T-cell (primary cell): ENCODE results near the gene PPP2R5C. TPM values are rescaled to one million over a fixed set of nuclear protein-coding genes. Genes with fewer than 3 reads are reported as not detected.
"Not testable (repeated sequence)": the region's sequence is repeated elsewhere in the genome, so short reads cannot be mapped to it uniquely, and the experiment has no call there.

Experiments used
- ATAC-seq, 4 experiments: fragments of 200-7000 bp in 3 of 4; fragments of 150-1000 bp in 1 of 4; cut with Tn5 transposase; replicated peaks in 1 of 4; 1 replicate in 3 of 4; 2 replicates in 1 of 4; pipeline ENCODE4 v1.10.0; 2021; ENCODE audit warnings: moderate library complexity in 3 of 4, mild to moderate bottlenecking in 2 of 4, moderate number of reproducible peaks in 1 of 4
- CTCF ChIA-PET, 2 donors: fragments of 300-600 bp; sonication (Branson Sonifier 250); formaldehyde crosslinking; loops; one replicate each; lab custom pipeline; 2022; ENCODE audit warnings: antibody characterized with exemption in 2 of 2; lab: Charles Lee
- POLR2A ChIA-PET, 2 donors: fragments of 300-600 bp; sonication (Branson Sonifier 250); formaldehyde crosslinking; loops; one replicate each; lab custom pipeline; 2022; ENCODE audit warnings: antibody characterized with exemption in 2 of 2; lab: Charles Lee
- DNase-seq, 35 experiments: peaks; one replicate each; pipeline versions ENCODE4 v3.0.0 to v3.0.0-alpha.2; 2013 to 2023
- H3K27ac ChIP-seq: one replicate; pipeline ENCODE4 v1.5.1; 2013; ENCODE audit warnings: low read length
- H3K27me3 ChIP-seq, 2 experiments: replicated peaks in 1 of 2; 1 replicate in 1 of 2; 2 replicates in 1 of 2; pipeline versions ENCODE4 v1.6.1 to v1.7.0; 2013; ENCODE audit warnings: low read length in 1 of 2, mixed read lengths in 1 of 2; ENCODE audit not compliant: control insufficient read depth in 2 of 2, insufficient read depth in 2 of 2; ENCODE audit errors: extremely low read depth in 1 of 2
- H3K36me3 ChIP-seq, 2 donors: 1 replicate in 1 of 2; 2 replicates in 1 of 2; pipeline versions ENCODE4 v1.6.1 to v1.7.0; 2013; ENCODE audit warnings: low read length in 1 of 2; ENCODE audit not compliant: control insufficient read depth in 2 of 2, insufficient read depth in 1 of 2; ENCODE audit errors: extremely low read depth in 1 of 2
- H3K4me1 ChIP-seq, 2 experiments: 1 replicate in 1 of 2; 2 replicates in 1 of 2; pipeline versions ENCODE4 v1.6.1 to v1.7.0; 2013; ENCODE audit warnings: low read length in 2 of 2, mixed read lengths in 1 of 2; ENCODE audit not compliant: insufficient read depth in 2 of 2, control insufficient read depth in 1 of 2; ENCODE audit errors: extremely low read depth in 1 of 2
- H3K4me3 ChIP-seq, 2 donors: 1 replicate in 1 of 2; 2 replicates in 1 of 2; pipeline versions ENCODE4 v1.5.1 to v1.7.0; 2013; ENCODE audit warnings: mild to moderate bottlenecking in 2 of 2, low read length in 1 of 2, moderate library complexity in 1 of 2; ENCODE audit not compliant: control insufficient read depth in 1 of 2; ENCODE audit errors: extremely low read depth in 1 of 2
- H3K9me3 ChIP-seq: 2 replicates; pipeline ENCODE4 v1.7.0; 2013
- H3K27ac Mint-ChIP-seq, 2 donors: one replicate each; pipeline ENCODE4 v1.8.0; 2020 to 2021; ENCODE audit warnings: mild to moderate bottlenecking in 2 of 2, mixed read lengths in 2 of 2
- H3K27me3 Mint-ChIP-seq, 2 donors: one replicate each; pipeline ENCODE4 v1.8.0; 2021 to 2022; ENCODE audit warnings: mixed read lengths in 2 of 2
- H3K36me3 Mint-ChIP-seq: one replicate; pipeline ENCODE4 v1.8.0; 2021; ENCODE audit warnings: mixed read lengths
- H3K4me1 Mint-ChIP-seq, 3 donors: one replicate each; pipeline ENCODE4 v1.8.0; 2020 to 2022; ENCODE audit warnings: mixed read lengths in 3 of 3, mild to moderate bottlenecking in 1 of 3
- H3K4me3 Mint-ChIP-seq, 3 donors: one replicate each; pipeline ENCODE4 v1.8.0; 2020 to 2022; ENCODE audit warnings: mild to moderate bottlenecking in 3 of 3, mixed read lengths in 3 of 3, moderate library complexity in 3 of 3
- H3K9me3 Mint-ChIP-seq, 3 donors: one replicate each; pipeline ENCODE4 v1.8.0; 2020 to 2022; ENCODE audit warnings: mixed read lengths in 3 of 3
- WGBS: methylation state at CpG from one replicate; pipeline ENCODE4 v1.1.5; 2013; ENCODE audit warnings: missing lambda C conversion rate; ENCODE audit not compliant: insufficient coverage; 5-methylcytosine and 5-hydroxymethylcytosine counted together
- total RNA-seq, 35 experiments: library from RNA in 6 of 35; stranded (reverse) in 6 of 35; fragments of 120-200 nt in 1 of 35; gene quantifications; one replicate each; pipeline versions ENCODE4 v1.2.1 to v1.2.4 and lab custom pipeline; 2013 to 2026

Gene PPP2R5C
- total RNA-seq (100 to 1,000 TPM; 435 to 627 (median 489) TPM), total RNA-seq (lab: John Stamatoyannopoulos, UW) (140 to 686 (median 385) reads per million in 29 experiments)
- 569 TPM for total RNA-seq (2013)

- peaks cover 32 to 47% (median 40%) of the 10 kb centered on the region in 3 donors for H3K4me1 Mint-ChIP-seq
- ATAC-seq = peak; percentile 71 to 75 (median 74)
- CTCF ChIA-PET = interaction anchor here in 1 of 2 donors (0.7 to 2.4 kb wide), 10 partner anchors 9 to 336 kb away, joined by 3 to 37 read pairs (median 10); no protein-coding TSS in a partner anchor
- H3K27me3 Mint-ChIP-seq = no peaks in the 10 kb centered on the region
- H3K27ac Mint-ChIP-seq = peak within 1 kb of the TSS; percentile 80 to 83
- H3K36me3 Mint-ChIP-seq = peaks cover 29% of the 10 kb centered on the region
- peak within 1 kb of the TSS; percentile 78 to 96 for H3K4me3 ChIP-seq
- H3K4me1 ChIP-seq = peaks cover 2 to 26% of the 10 kb centered on the region in 2 experiments
- DNase-seq = peak; percentile 77 to 92 (median 84)
- H3K9me3 Mint-ChIP-seq = no peaks in the 10 kb centered on the region
- no peaks in the 10 kb centered on the region for H3K9me3 ChIP-seq
- WGBS = under 1% methylated on average over 57 of the region's 110 CpGs
- H3K27ac ChIP-seq = peak within 1 kb of the TSS; percentile 91
- H3K27me3 ChIP-seq = no peaks in the 10 kb centered on the region
- POLR2A ChIA-PET = interaction anchor here (0.7 to 1.6 kb wide), 14 partner anchors 30 to 320 kb away, joined by 3 to 24 read pairs (median 4); no protein-coding TSS in a partner anchor
- H3K4me3 Mint-ChIP-seq = peak within 1 kb of the TSS; percentile 88 to 91 (median 89)
- peaks cover 0 to 16% of the 10 kb centered on the region in 2 donors for H3K36me3 ChIP-seq
These were observed at the start of gene PPP2R5C for GRCh38 chr14:101761032-101761880. PPP2R5C (plus strand) TSS chr14:101761709; CDS start chr14:101761894, 185 bp downstream.

DNA sequence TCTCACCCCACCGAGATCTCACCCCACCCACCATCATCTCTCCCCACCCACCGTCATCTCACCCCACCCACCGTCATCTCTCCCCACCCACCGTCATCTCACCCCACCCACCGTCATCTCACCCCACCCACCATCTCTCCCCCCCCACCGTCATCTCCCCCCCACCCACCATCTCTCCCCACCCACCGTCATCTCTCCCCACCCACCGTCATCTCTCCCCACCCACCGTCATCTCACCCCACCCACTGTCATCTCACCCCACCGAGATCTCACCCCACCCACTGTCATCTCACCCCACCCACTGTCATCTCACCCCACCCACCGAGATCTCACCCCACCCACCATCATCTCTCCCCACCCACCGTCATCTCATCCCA is 49.7 kb upstream of the PPP2R5C start:
- H3K9me3 Mint-ChIP-seq, H3K27ac Mint-ChIP-seq, H3K4me3 Mint-ChIP-seq, H3K36me3 Mint-ChIP-seq, CTCF ChIA-PET, H3K27me3 Mint-ChIP-seq, POLR2A ChIA-PET, H3K27me3 ChIP-seq, H3K36me3 ChIP-seq, DNase-seq, H3K4me3 ChIP-seq, H3K9me3 ChIP-seq, ATAC-seq: not testable (repeated sequence)
- Histone ChIP-seq H3K4me1 (peaks cover 9 to 79% of the 10 kb centered on the region in 2 experiments), H3K27ac (peak overlapping the region; percentile 92)
- peaks cover 25 to 53% (median 42%) of the 10 kb centered on the region in 3 donors for H3K4me1 Mint-ChIP-seq
- WGBS = no CpG with 5 or more reads among the region's 12 CpGs

- H3K4me1 ChIP-seq = peaks cover 5 to 79% of the 10 kb centered on the region in 2 experiments
- H3K36me3 ChIP-seq, H3K27me3 ChIP-seq, H3K36me3 Mint-ChIP-seq, H3K27me3 Mint-ChIP-seq, POLR2A ChIA-PET, H3K27ac Mint-ChIP-seq, H3K9me3 ChIP-seq, ATAC-seq, H3K4me3 ChIP-seq, H3K9me3 Mint-ChIP-seq, CTCF ChIA-PET, H3K27ac ChIP-seq, H3K4me3 Mint-ChIP-seq: not testable (repeated sequence)
- WGBS = 81% methylated on average over 8 of the region's 15 CpGs
- peaks cover 20 to 52% (median 40%) of the 10 kb centered on the region in 3 donors for H3K4me1 Mint-ChIP-seq
- DNase-seq = peak in 2 of 35 experiments; percentile 15 to 50
These were observed 49.2 kb upstream of the PPP2R5C start for GRCh38 chr14:101712341-101712740.

GRCh38 chr14:101713091-101713490 is 48.4 kb upstream of the PPP2R5C start:
- peak in 16 of 35 experiments; percentile 25 to 68 (median 42) for DNase-seq
- H3K36me3 ChIP-seq, H3K27me3 ChIP-seq, H3K9me3 ChIP-seq, H3K27ac ChIP-seq, H3K27ac Mint-ChIP-seq, POLR2A ChIA-PET, H3K27me3 Mint-ChIP-seq, H3K9me3 Mint-ChIP-seq, ATAC-seq, CTCF ChIA-PET, H3K36me3 Mint-ChIP-seq, H3K4me3 Mint-ChIP-seq, H3K4me3 ChIP-seq: not testable (repeated sequence)
- WGBS = 41% methylated on average over 4 of the region's 11 CpGs
- H3K4me1 Mint-ChIP-seq = peaks cover 15 to 50% (median 37%) of the 10 kb centered on the region in 3 donors
- H3K4me1 ChIP-seq = peaks cover 0 to 79% of the 10 kb centered on the region in 2 experiments

DNA sequence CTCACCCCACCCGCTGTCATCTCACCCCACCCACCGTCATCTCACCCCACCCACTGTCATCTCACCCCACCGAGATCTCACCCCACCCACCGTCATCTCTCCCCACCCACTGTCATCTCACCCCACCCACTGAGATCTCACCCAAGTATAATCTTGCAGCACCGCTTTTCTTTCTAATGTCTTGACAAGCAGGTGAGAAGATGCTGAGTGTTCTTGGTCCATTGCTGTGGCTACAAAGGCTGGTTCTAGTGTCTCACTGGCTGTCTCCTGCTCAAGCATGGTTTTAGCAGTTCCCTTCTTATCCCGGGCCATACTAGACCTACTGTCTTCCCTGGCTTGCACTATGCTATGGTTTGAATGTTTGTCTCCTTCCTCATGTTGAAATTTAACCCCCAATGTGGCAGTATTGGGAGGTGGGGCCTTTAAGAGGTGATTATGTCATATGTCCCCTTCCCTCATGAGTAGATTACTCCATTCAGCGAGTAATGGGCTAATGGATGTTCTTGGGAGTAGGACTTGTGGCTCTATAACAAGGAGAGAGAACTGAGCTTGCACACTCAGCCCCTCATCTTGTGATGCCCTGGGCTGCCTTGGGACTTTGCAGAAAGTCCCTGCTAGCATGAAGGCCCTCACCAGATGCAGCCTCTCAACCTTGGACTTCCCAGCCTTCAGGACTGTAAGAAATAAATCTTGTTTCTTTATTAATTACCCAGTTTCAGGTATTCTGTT is 47.7 kb upstream of the PPP2R5C start:
- Histone ChIP-seq H3K27me3 (no peaks in the 10 kb centered on the region), H3K27ac (peak overlapping the region; percentile 98), H3K36me3 (no peaks in the 10 kb centered on the region), H3K9me3 (no peaks in the 10 kb centered on the region), H3K4me1 (peaks cover 0 to 79% of the 10 kb centered on the region in 2 experiments), H3K4me3 (no peak overlapping the region)
- ChIA-PET POLR2A (no interaction called here), CTCF (no interaction called here)
- peaks cover 0 to 3% (median 0%) of the 10 kb centered on the region in 3 donors for H3K9me3 Mint-ChIP-seq
- peaks cover 16 to 50% (median 34%) of the 10 kb centered on the region in 3 donors for H3K4me1 Mint-ChIP-seq
- ATAC-seq (peak in 2 of 4 experiments; percentile 33 to 50), DNase-seq (peak in 26 of 35 experiments; percentile 2 to 79 (median 52))
- no peaks in the 10 kb centered on the region for H3K36me3 Mint-ChIP-seq
- H3K4me3 Mint-ChIP-seq = no peak overlapping the region
- no CpG with 5 or more reads among the region's 7 CpGs for WGBS
- H3K27ac Mint-ChIP-seq = peak overlapping the region; percentile 35 to 47
- H3K27me3 Mint-ChIP-seq = no peaks in the 10 kb centered on the region

- Histone ChIP-seq H3K27me3 (no peaks in the 10 kb centered on the region), H3K36me3 (no peaks in the 10 kb centered on the region), H3K9me3 (no peaks in the 10 kb centered on the region), H3K27ac (peak overlapping the region; percentile 98), H3K4me3 (no peak overlapping the region), H3K4me1 (peaks cover 0 to 77% of the 10 kb centered on the region in 2 experiments)
- H3K27ac Mint-ChIP-seq = peak overlapping the region in 1 of 2 donors; percentile 1
- peaks cover 0 to 3% (median 0%) of the 10 kb centered on the region in 3 donors for H3K9me3 Mint-ChIP-seq
- ATAC-seq (no peak), DNase-seq (peak in 2 of 35 experiments; percentile 2 to 7)
- 88% methylated on average over 1 of the region's 3 CpGs for WGBS
- H3K4me3 Mint-ChIP-seq = no peak overlapping the region
- no peaks in the 10 kb centered on the region for H3K27me3 Mint-ChIP-seq
- H3K4me1 Mint-ChIP-seq = peaks cover 20 to 53% (median 36%) of the 10 kb centered on the region in 3 donors
- ChIA-PET POLR2A (interaction anchor here (0.5 to 0.7 kb wide), 3 partner anchors 14 to 176 kb away, joined by 4 to 10 read pairs (median 6); no protein-coding TSS in a partner anchor), CTCF (interaction anchor here in 1 of 2 donors (0.7 kb wide), 1 partner anchor 22 kb away, joined by 8 read pairs; no protein-coding TSS in a partner anchor)
- no peaks in the 10 kb centered on the region for H3K36me3 Mint-ChIP-seq
These were observed 47.1 kb upstream of the PPP2R5C start for GRCh38 chr14:101714394-101714793.
